ENCODE measurements around the gene SMYD3.

Gene SMYD3

DNA sequence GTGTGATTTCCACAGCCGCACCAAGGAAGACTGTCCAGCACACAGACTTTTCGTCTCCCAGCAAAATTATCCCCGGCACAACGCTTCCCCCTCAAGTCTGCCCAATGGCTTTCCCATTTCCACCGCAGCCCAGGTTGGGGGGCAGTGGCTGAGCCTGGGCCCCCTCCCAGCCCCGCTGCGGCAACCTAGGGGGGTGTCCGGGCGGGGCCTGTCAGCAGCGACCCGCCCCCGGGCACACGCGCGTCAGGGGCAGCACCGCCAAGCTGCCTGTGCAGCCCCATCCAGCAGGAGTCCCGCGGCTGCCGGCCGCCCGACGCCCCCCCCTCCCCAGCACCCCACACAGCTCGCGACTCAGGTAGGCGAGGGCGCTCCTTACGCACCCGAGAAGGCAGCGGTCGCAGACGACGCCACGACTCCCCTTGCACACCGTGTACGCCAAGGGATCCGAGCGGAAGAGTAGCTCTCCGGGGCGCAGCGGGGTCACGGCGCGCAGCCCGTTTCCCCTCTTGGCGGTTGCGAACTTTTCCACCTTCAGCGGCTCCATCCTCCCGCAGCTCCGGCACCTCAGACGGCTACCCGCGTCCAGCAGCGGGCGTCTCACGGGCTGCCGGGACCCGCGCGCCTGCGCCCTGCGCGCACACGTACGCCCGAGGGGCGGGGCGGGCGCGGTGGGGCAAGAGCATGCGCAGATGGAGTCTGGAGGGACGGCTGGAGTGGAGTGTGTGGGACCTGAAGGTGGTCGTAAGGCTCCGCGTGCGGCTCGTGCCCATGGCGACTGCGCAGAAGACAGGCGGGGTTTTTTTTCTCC is at the start of gene SMYD3:
SMYD3 (minus strand) TSS at position 606 of the 808 bp plus-strand sequence.
- H3K27ac Mint-ChIP-seq = peak within 1 kb of the TSS; percentile 70
- no peaks in the 10 kb centered on the region for H3K27me3 Mint-ChIP-seq
- H3K4me1 Mint-ChIP-seq = peaks cover 32% of the 10 kb centered on the region
- DNase-seq = peak; percentile 81
- H3K9me3 Mint-ChIP-seq = no peaks in the 10 kb centered on the region
- peaks cover 14% of the 10 kb centered on the region for H3K36me3 Mint-ChIP-seq
- CTCF ChIA-PET = interaction anchor here (1.4 to 1.5 kb wide), 2 partner anchors 16 to 80 kb away, joined by 3 read pairs; no protein-coding TSS in a partner anchor
- peak within 1 kb of the TSS; percentile 83 for H3K4me3 Mint-ChIP-seq

DNA sequence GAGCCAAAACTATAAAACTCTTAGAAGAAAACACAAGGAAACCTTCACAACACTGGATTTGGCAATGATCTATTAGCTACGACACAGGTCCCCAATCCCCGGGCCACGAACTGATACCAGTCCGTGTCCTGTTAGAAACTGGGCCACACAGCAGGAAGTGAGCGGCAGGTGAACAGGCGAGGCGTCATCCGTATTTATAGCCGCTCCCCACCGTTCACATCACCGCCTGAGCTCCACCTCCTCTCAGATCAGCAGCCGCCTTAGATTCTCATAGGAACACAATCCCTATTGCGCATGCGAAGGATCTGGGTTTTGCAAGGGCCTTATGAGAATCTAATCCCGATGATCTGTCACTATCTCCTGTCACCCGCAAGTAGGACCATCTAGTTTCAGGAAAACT is 47.1 kb upstream of the SMYD3 start:
- Mint-ChIP-seq H3K4me1 (no peaks in the 10 kb centered on the region), H3K4me3 (no peak overlapping the region), H3K9me3 (no peaks in the 10 kb centered on the region), H3K36me3 (peaks cover 44% of the 10 kb centered on the region), H3K27ac (no peak overlapping the region), H3K27me3 (no peaks in the 10 kb centered on the region)
- DNase-seq = no peak
- CTCF ChIA-PET = no interaction called here

DNA sequence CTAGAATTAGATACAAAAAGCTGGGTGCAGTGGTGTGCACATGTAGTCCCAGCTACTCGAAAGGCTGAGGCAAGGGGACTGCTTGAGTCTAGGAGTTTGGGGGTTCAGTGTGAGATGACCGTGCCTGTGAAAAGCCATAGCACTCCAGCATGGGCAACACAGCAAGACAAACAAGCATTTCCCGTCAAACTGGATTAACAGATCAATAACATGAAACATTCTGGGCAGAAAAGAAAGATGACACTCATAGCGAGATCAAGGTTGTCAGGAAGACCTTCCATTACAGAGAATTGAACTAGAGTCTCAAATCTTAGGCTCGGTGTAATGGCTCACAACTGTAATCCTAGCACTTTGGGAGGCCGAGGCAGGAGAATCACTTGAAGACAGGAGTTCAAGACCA is 45.0 kb upstream of the SMYD3 start:
- CTCF ChIA-PET = no interaction called here
- H3K9me3 Mint-ChIP-seq = no peaks in the 10 kb centered on the region
- no peak overlapping the region for H3K27ac Mint-ChIP-seq
- H3K27me3 Mint-ChIP-seq = no peaks in the 10 kb centered on the region
- no peak for DNase-seq
- H3K4me1 Mint-ChIP-seq = no peaks in the 10 kb centered on the region
- peaks cover 43% of the 10 kb centered on the region for H3K36me3 Mint-ChIP-seq
- H3K4me3 Mint-ChIP-seq = no peak overlapping the region

DNA sequence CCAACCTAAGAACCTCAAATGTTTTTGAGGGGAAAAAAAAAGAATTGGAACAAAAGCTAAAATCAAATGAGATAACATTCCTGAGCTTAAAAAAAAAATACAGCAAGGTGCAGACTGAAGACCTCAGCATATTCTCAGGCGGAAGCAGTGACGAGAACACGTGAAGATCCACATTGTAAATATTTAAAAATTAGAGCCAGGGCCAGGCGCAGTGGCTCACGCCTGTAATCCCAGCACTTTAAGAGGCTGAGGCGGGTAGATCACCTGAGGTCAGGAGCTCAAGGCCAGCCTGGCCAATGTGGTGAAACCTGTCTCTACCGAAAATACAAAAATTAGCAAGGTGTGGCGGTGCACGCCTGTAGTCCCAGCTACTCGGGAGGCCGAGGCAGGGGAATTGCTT is 43.3 kb upstream of the SMYD3 start:
- Mint-ChIP-seq H3K27me3 (no peaks in the 10 kb centered on the region), H3K4me1 (no peaks in the 10 kb centered on the region), H3K27ac (no peak overlapping the region), H3K9me3 (no peaks in the 10 kb centered on the region), H3K36me3 (peaks cover 39% of the 10 kb centered on the region), H3K4me3 (no peak overlapping the region)
- DNase-seq = no peak
- CTCF ChIA-PET = interaction anchor here (0.7 kb wide), 1 partner anchor 137 kb away, joined by 3 read pairs; no protein-coding TSS in a partner anchor

DNA sequence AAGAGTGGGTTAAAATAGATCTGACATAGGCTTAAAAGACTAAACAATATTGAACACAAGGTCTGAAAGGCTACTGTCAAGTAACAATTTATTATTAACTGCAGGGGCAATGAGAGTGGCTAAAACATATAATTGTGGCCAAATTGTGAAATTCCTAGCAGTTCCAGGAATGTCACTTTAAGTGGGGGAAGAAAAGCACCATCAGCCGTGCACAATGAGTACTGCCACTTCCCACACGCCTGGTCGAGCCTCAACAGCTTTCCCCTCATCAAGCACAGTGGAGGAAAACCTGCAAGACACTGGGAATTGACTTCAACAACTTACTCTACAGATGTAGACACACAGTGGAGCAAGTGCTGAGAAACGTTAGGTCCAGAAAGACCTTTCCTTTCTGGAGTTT is 42.6 kb upstream of the SMYD3 start:
- Mint-ChIP-seq H3K36me3 (peaks cover 34% of the 10 kb centered on the region), H3K9me3 (no peaks in the 10 kb centered on the region), H3K4me1 (no peaks in the 10 kb centered on the region), H3K27me3 (no peaks in the 10 kb centered on the region), H3K4me3 (no peak overlapping the region), H3K27ac (no peak overlapping the region)
- no peak for DNase-seq
- CTCF ChIA-PET = no interaction called here

DNA sequence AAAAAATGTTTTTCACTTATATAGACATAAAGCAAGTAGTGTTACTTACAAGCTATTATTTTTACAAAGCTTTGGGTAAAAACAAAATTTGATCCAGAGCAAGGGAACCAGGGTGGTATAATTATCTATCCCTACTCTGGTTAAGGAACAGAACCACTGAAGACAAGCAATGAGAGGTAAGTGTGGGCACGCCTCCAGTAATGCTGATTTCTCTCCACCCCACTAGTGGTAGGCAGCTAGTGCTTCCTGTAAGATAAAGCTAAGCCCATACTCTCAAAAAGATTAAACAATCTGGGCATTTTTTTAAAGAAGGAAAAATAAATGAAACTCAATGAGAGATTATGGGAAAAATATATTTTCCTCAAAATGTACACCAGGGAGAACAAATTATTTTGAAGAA is 36.9 kb upstream of the SMYD3 start:
- Mint-ChIP-seq H3K9me3 (no peaks in the 10 kb centered on the region), H3K4me1 (no peaks in the 10 kb centered on the region), H3K36me3 (peaks cover 27% of the 10 kb centered on the region), H3K27ac (no peak overlapping the region), H3K27me3 (no peaks in the 10 kb centered on the region), H3K4me3 (no peak overlapping the region)
- CTCF ChIA-PET = no interaction called here
- DNase-seq = no peak

DNA sequence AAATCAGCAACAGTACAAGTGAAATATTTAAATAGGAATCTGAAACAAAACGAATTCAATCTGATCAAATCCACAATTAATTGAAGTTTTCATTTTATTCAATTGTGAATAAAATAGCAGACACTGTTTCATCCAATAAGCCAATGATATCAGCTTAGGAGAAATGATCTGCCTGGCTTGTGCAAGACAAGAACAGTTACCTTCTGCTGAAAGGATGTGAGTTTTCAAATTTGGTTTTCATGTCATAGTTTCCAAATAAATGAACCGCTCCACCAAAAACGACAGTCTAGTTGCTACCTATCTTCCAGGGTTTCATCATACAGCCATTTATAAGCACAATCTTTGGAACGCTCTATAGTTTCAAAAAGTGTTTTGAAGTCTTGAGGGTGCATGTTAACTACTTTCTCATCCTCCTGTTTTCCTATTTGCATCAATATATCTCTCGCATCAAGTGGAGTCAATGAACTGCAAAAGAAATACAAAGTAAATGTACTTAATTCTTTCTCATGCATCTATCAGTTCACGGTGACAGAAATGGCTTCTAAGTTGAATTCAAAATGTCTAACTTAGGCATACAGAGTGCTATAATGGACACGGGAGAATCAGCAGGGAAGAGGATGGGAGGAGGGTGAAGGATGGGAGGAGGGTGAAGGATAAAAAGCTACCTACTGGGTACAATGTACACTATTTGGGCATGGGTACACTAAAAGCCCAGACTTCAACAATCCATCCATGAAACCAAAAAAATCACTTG is 33.8 kb upstream of the SMYD3 start:
- H3K27ac Mint-ChIP-seq = no peak overlapping the region
- H3K9me3 Mint-ChIP-seq = no peaks in the 10 kb centered on the region
- no peak overlapping the region for H3K4me3 Mint-ChIP-seq
- H3K4me1 Mint-ChIP-seq = no peaks in the 10 kb centered on the region
- H3K27me3 Mint-ChIP-seq = no peaks in the 10 kb centered on the region
- H3K36me3 Mint-ChIP-seq = peaks cover 20% of the 10 kb centered on the region
- DNase-seq = no peak
- CTCF ChIA-PET = no interaction called here

DNA sequence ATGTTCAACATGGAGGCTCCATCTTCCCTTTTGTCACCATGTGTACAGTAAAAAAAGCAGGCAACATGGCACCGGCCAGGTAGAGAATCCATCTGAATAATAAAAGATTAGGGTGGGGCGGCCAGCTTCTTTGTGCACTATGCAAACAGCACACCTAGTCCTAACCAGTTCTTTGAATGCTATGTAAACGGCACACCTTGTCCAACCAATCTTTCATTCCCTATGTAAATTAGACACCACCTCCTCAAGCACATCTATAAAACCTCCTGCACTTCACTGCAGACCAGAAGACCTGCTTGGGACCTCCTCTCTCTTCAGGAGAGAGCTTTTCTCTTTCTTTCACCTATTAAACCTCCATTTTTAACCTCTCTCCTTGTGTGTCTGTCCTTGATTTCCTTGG is 30.8 kb upstream of the SMYD3 start:
- CTCF ChIA-PET = no interaction called here
- Mint-ChIP-seq H3K36me3 (peaks cover 10% of the 10 kb centered on the region), H3K27ac (no peak overlapping the region), H3K4me3 (no peak overlapping the region), H3K27me3 (peaks cover 7% of the 10 kb centered on the region), H3K4me1 (no peaks in the 10 kb centered on the region), H3K9me3 (no peaks in the 10 kb centered on the region)
- no peak for DNase-seq

DNA sequence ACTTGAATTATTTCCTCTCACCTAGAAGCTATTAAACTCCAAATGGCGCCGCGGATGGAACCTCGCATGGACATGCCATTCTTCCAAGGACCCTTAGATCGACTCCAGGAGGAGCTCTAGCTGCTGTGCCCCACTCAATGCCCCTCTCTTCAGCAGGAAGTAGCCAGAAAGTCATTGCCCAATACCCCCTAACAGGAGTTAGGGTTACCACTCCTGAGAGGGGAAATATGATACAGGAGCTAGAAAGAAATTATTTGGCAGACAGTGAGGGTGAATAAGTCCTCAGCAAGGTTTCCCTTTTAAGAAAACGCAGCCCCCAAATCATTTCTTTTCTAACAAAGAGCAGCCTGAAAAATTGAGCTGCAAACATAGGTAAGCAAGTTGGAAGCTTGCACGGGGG is 30.4 kb upstream of the SMYD3 start:
- Mint-ChIP-seq H3K27me3 (peaks cover 7% of the 10 kb centered on the region), H3K4me1 (no peaks in the 10 kb centered on the region), H3K36me3 (peaks cover 10% of the 10 kb centered on the region), H3K27ac (no peak overlapping the region), H3K4me3 (no peak overlapping the region), H3K9me3 (no peaks in the 10 kb centered on the region)
- CTCF ChIA-PET = no interaction called here
- DNase-seq = no peak

DNA sequence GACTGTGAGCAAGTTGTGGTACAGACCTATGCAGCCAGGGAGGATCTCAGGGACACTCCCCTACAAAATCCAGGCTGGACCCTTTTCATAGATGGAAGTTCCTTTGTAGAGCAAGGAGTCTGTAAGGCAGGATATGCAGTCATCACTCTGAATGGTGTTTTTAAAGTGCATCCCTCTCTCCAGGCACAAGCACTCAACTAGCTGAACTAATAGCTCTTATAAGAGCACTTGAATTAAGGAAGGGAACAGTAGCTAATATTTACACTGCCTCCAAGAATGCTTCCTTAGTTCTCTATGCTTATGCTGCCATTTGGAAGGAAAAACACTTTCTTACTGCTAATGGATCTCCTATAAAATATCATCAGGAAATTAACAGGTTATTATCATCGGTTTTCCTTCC is 27.0 kb upstream of the SMYD3 start:
- Mint-ChIP-seq H3K27me3 (peaks cover 7% of the 10 kb centered on the region), H3K4me1 (no peaks in the 10 kb centered on the region), H3K4me3 (no peak overlapping the region), H3K27ac (no peak overlapping the region), H3K9me3 (peaks cover 13% of the 10 kb centered on the region), H3K36me3 (peaks cover 2% of the 10 kb centered on the region)
- DNase-seq = no peak
- CTCF ChIA-PET = interaction anchor here (1.1 kb wide), 1 partner anchor 26 kb away, joined by 4 read pairs; no protein-coding TSS in a partner anchor

DNA sequence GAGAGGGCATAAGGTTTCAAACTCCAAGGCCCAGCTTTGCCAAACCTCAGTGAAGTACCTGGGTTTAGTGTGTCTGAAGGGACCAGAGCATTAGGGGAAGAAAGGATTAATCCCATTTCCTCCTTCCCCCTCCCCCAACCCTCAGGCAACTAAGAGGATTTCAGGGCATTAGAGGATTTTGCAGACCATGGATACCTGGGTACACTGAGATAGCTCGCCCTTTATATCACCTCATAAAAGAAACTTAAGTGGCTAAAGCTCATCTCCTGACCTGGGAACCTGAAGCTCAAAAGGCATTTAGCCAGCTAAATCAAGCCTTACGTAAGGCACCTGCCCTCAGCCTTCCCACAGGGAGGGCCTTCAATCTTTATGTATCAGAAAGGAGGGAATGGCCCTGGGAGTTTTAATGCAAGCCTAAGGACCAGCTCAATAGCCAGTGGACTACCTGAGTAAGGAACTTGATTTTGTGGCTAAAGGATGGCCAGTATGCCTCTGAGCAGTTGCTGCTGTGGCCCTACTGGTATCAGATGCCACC is 26.4 kb upstream of the SMYD3 start:
- Mint-ChIP-seq H3K36me3 (no peaks in the 10 kb centered on the region), H3K4me3 (no peak overlapping the region), H3K27ac (no peak overlapping the region), H3K4me1 (no peaks in the 10 kb centered on the region), H3K9me3 (peaks cover 13% of the 10 kb centered on the region), H3K27me3 (peaks cover 7% of the 10 kb centered on the region)
- CTCF ChIA-PET = interaction anchor here (1.1 kb wide), 1 partner anchor 25 kb away, joined by 4 read pairs; no protein-coding TSS in a partner anchor
- no peak for DNase-seq

DNA sequence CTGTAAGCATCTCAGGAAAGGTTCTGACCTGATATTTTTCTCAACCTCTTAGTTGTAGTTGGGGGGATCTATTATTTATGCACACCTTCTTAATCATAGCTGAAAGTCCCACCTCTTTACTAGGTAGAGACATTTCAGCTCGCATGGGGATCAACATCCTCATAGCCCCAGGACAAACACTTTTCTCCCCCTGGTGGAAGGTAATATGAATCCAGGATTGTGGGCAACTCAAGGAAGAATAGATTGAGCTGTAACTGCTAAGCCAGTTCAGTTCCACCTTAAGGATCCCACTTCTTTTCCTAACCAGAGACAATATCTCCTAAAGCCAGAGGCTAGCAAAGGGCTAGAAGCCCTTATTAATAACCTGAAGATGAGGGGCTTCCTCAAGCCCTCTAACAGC is 25.4 kb upstream of the SMYD3 start:
- Mint-ChIP-seq H3K36me3 (no peaks in the 10 kb centered on the region), H3K4me1 (peaks cover under 1% of the 10 kb centered on the region), H3K27ac (no peak overlapping the region), H3K4me3 (no peak overlapping the region), H3K27me3 (peaks cover 11% of the 10 kb centered on the region), H3K9me3 (peaks cover 13% of the 10 kb centered on the region)
- CTCF ChIA-PET = interaction anchor here (0.9 to 1.3 kb wide), 3 partner anchors 18 to 98 kb away, joined by 3 read pairs; no protein-coding TSS in a partner anchor
- no peak for DNase-seq

DNA sequence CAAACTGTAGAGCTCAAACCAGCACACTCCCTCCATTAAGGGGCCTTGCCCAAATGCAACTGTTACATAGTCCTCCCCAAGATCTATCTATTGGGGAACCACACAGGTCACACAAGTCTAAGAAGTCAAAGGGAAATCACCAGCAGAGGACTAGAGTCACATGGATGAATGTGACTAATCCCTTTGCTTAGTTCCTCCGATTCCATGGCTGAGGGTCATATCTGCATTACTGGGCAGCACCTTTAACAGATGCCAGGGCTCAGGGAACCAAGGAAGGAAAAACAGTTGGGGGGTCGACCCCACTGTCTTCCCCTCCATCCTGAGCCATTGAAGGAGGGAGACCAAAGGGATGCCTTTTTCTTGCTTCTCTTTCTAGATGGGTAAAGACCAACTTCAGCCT is 23.4 kb upstream of the SMYD3 start:
- DNase-seq = no peak
- Mint-ChIP-seq H3K4me3 (no peak overlapping the region), H3K27me3 (peaks cover 11% of the 10 kb centered on the region), H3K4me1 (peaks cover 6% of the 10 kb centered on the region), H3K9me3 (peaks cover 13% of the 10 kb centered on the region), H3K27ac (no peak overlapping the region), H3K36me3 (no peaks in the 10 kb centered on the region)
- CTCF ChIA-PET = no interaction called here

DNA sequence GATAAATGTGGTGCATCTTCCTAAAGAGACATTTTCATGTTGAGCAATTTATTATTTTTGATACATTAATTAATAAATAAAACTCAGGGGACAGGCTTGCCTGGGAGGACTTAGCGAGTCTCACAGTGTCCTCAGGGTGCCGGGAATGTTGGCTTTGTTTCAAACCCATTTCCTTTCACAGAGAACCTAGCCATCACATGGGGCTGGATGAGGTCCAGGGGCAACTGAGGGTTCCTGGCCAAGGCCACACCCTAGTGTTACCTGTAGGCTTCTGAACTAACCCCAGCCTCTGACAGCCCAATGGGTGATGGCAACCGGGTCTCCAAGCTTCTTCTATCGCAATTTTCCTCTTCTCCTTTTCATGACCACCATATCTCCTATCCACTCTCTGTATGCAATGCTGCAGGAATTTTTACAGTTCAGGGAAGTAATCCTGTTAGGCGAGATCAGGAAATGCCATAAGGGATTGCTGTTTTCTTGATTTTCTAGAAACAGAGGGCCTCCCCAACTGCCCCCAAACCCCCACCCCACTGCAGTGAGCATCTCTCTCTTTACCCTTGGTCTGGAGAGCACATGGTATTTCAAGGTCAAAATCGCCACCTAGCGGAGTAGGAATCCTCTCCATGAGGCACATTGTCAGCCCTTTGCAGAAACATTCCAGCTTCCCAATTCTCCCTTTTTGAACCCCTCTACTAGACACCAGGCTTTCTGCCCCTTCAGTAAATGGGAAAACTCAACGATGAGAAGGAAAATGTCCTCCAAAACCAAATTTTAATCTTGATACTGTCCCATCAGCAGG is 22.1 kb upstream of the SMYD3 start:
- Mint-ChIP-seq H3K36me3 (no peaks in the 10 kb centered on the region), H3K27ac (no peak overlapping the region), H3K27me3 (peaks cover 7% of the 10 kb centered on the region), H3K4me1 (peaks cover 6% of the 10 kb centered on the region), H3K4me3 (no peak overlapping the region), H3K9me3 (peaks cover 13% of the 10 kb centered on the region)
- CTCF ChIA-PET = no interaction called here
- DNase-seq = no peak

All from activated naive CD4-positive, alpha-beta T cell treated with anti-CD3 and anti-CD28 coated beads, Interleukin-2, amount 10 ng/mL, durations not matched to agents 7 days and 5 days (primary cell).